Endothelial cell (in vitro differentiated cells): Measurements from ENCODE around the gene DISC1. TPM values are rescaled to one million over a fixed set of nuclear protein-coding genes. Genes with fewer than 3 reads are reported as not detected.

Source experiments
- DNase-seq: peaks from one replicate; pipeline ENCODE4 v3.0.0; 2021; ENCODE audit warnings: low spot score
- H3K27ac Mint-ChIP-seq: one replicate; pipeline ENCODE4 v1.8.0; 2021; ENCODE audit warnings: mixed read lengths, inconsistent platforms; ENCODE audit not compliant: unreplicated experiment
- H3K27me3 Mint-ChIP-seq: one replicate; pipeline ENCODE4 v1.8.0; 2021; ENCODE audit warnings: mild to moderate bottlenecking, moderate library complexity, mixed read lengths, inconsistent platforms; ENCODE audit not compliant: unreplicated experiment
- H3K36me3 Mint-ChIP-seq: one replicate; pipeline ENCODE4 v1.8.0; 2021; ENCODE audit warnings: mild to moderate bottlenecking, low read depth, mixed read lengths, inconsistent platforms; ENCODE audit not compliant: unreplicated experiment
- H3K4me1 Mint-ChIP-seq: one replicate; pipeline ENCODE4 v1.8.0; 2021; ENCODE audit warnings: mild to moderate bottlenecking, mixed read lengths, inconsistent platforms; ENCODE audit not compliant: unreplicated experiment
- H3K4me3 Mint-ChIP-seq: one replicate; pipeline ENCODE4 v1.8.0; 2021; ENCODE audit warnings: mild to moderate bottlenecking, mixed read lengths, inconsistent platforms; ENCODE audit not compliant: unreplicated experiment
- H3K9me3 Mint-ChIP-seq: one replicate; pipeline ENCODE4 v1.8.0; 2021; ENCODE audit warnings: mixed read lengths, inconsistent platforms; ENCODE audit not compliant: unreplicated experiment
- total RNA-seq: library from RNA; stranded (reverse); fragmentation: NEBNext Ultra II Directional; extraction: Animal tissue kit (Norgen Biotek cat#: 25700); gene quantifications from one replicate; pipeline ENCODE4 v1.2.1, GENCODE V29; 2021; ENCODE audit not compliant: unreplicated experiment
- TF ChIP-seq, protein P1 (sequence below): fragments of 200-600 bp; sonication (generic); IDR thresholded peaks from one replicate; pipeline ENCODE4 v1.5.0; 2021; ENCODE audit warnings: antibody characterized with exemption; ENCODE audit not compliant: unreplicated experiment

DISC1 gene
- total RNA-seq, 1 donor from 2014 or later, result 82.5 TPM

- peaks cover 50% of the 10 kb centered on the region for H3K36me3 Mint-ChIP-seq
- H3K9me3 Mint-ChIP-seq, result no peaks in the 10 kb centered on the region
- no peak overlapping the region for H3K4me3 Mint-ChIP-seq
- H3K27me3 Mint-ChIP-seq, result peaks cover 6% of the 10 kb centered on the region
- peak overlapping the region; percentile 82 for H3K27ac Mint-ChIP-seq
- DNase-seq, result peak; percentile 46
- peaks cover 63% of the 10 kb centered on the region for H3K4me1 Mint-ChIP-seq
- TF ChIP-seq, protein P1, sequence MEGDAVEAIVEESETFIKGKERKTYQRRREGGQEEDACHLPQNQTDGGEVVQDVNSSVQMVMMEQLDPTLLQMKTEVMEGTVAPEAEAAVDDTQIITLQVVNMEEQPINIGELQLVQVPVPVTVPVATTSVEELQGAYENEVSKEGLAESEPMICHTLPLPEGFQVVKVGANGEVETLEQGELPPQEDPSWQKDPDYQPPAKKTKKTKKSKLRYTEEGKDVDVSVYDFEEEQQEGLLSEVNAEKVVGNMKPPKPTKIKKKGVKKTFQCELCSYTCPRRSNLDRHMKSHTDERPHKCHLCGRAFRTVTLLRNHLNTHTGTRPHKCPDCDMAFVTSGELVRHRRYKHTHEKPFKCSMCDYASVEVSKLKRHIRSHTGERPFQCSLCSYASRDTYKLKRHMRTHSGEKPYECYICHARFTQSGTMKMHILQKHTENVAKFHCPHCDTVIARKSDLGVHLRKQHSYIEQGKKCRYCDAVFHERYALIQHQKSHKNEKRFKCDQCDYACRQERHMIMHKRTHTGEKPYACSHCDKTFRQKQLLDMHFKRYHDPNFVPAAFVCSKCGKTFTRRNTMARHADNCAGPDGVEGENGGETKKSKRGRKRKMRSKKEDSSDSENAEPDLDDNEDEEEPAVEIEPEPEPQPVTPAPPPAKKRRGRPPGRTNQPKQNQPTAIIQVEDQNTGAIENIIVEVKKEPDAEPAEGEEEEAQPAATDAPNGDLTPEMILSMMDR, result no peak
Measured at GRCh38 chr1:231836227-231836893, 209.8 kb downstream of the DISC1 start.

DNA sequence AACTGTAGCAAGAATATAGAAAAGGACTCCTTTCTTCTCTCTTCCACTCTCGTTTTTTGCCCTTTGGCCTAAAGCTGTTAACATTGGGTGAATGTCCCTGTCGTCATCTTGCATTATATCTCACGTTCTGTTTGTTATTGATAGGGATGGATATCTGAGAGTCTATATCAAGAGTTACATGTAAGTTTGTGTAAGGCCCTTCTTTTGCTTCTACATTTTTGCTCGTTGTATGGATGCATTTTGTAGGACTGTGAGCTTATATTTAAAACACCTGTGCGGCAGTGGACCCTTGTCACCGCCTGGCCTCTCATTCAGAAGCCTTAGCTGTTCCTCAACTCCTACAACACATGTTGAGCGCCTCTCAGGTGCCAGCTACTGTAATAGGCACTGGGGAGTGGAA lies 211.9 kb downstream of the DISC1 start:
- Mint-ChIP-seq H3K9me3 (no peaks in the 10 kb centered on the region), H3K4me1 (peaks cover 49% of the 10 kb centered on the region), H3K4me3 (no peak overlapping the region), H3K27ac (no peak overlapping the region), H3K27me3 (peaks cover 6% of the 10 kb centered on the region), H3K36me3 (peaks cover 32% of the 10 kb centered on the region)
- TF ChIP-seq, protein P1, result no peak
- DNase-seq, result no peak

- no peaks in the 10 kb centered on the region for H3K9me3 Mint-ChIP-seq
- H3K4me1 Mint-ChIP-seq, result peaks cover 41% of the 10 kb centered on the region
- no peak for DNase-seq
- peaks cover 7% of the 10 kb centered on the region for H3K27me3 Mint-ChIP-seq
- H3K36me3 Mint-ChIP-seq, result peaks cover 18% of the 10 kb centered on the region
- TF ChIP-seq, protein P1, result no peak
- no peak overlapping the region for H3K4me3 Mint-ChIP-seq
- no peak overlapping the region for H3K27ac Mint-ChIP-seq
Measured at GRCh38 chr1:231839999-231840398, 213.4 kb downstream of the DISC1 start.

DNA sequence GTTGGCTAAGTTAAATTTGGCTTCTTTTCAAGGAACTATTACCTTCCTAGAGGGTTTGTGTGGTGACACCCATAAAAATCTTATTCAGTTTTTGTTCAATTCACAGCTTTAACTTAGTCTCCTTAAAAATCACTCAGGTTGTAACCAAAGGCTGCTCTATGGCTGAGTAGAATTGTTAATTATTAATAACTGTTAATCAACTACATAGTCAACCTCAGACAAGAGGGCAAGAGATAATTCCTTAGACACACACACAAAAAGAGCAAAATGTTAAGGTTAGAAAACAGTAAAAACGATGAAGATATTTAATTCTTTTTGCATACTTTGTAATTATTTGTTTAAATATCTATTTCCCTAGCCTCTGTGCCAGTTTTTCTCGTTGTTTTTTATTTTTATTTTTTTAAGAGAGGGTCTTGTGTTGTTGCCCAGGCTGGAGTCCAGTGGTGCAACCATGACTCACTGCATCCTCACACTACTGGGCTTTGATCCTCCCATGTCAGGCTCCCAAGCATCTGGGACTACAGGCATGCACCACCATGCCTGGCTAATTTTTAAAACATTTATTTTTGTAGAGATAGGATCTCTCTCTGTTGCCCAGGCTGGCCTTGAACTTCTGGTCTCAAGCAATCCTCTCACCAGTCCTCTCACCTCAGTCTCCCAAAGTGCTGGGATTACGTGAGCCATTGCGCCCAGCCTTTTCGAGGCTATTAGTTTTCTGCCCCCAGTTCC lies 215.2 kb downstream of the DISC1 start:
- Mint-ChIP-seq H3K36me3 (peaks cover 18% of the 10 kb centered on the region), H3K4me1 (peaks cover 30% of the 10 kb centered on the region), H3K4me3 (no peak overlapping the region), H3K27ac (no peak overlapping the region), H3K9me3 (no peaks in the 10 kb centered on the region), H3K27me3 (peaks cover 9% of the 10 kb centered on the region)
- TF ChIP-seq, protein P1, result no peak
- no peak for DNase-seq

DNA sequence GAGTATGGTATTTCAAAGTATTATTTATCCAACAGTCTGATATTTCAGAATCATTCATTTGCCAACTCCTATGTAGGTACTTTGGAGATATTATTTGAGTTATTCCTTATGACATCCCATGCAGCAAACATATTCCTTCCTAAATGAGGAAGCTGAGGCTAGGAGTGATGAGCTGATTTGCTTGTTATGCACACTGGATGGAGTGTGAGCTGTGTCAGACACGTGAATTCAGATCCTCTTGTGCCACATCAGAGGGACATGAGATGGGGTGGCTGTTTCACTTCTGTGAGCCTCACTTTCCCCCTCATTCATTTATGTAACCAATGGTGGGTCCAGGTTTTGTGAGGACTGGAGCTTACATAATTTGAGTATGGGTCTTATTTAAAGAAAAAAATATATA lies 215.9 kb downstream of the DISC1 start:
- Mint-ChIP-seq H3K27ac (no peak overlapping the region), H3K27me3 (peaks cover 10% of the 10 kb centered on the region), H3K4me3 (no peak overlapping the region), H3K9me3 (no peaks in the 10 kb centered on the region), H3K36me3 (peaks cover 21% of the 10 kb centered on the region), H3K4me1 (peaks cover 25% of the 10 kb centered on the region)
- DNase-seq, result no peak
- TF ChIP-seq, protein P1, result no peak
